Chondrocyte (in vitro differentiated cells): ENCODE data around the gene RASAL2. TPM values are rescaled to one million over a fixed set of nuclear protein-coding genes. Genes with fewer than 3 reads are reported as not detected.

Experiments
- DNase-seq: peaks from one replicate; pipeline ENCODE4 v3.0.0; 2021; ENCODE audit warnings: mixed read lengths, low spot score
- H3K27ac Mint-ChIP-seq: one replicate; pipeline ENCODE4 v1.8.0; 2021; ENCODE audit warnings: mild to moderate bottlenecking, moderate library complexity, mixed read lengths; ENCODE audit not compliant: unreplicated experiment
- H3K27me3 Mint-ChIP-seq: 2 replicates; pipeline ENCODE4 v1.8.0; 2021; ENCODE audit warnings: low read depth, mixed read lengths
- H3K36me3 Mint-ChIP-seq: 2 replicates; pipeline ENCODE4 v1.8.0; 2021; ENCODE audit warnings: low read depth, mixed read lengths
- H3K4me1 Mint-ChIP-seq: 2 replicates; pipeline ENCODE4 v1.8.0; 2021; ENCODE audit warnings: low read depth, mild to moderate bottlenecking, mixed read lengths
- H3K4me3 Mint-ChIP-seq: one replicate; pipeline ENCODE4 v1.8.0; 2021; ENCODE audit warnings: mild to moderate bottlenecking, moderate library complexity, mixed read lengths; ENCODE audit not compliant: unreplicated experiment
- H3K9me3 Mint-ChIP-seq: 2 replicates; pipeline ENCODE4 v1.8.0; 2021; ENCODE audit warnings: low read depth, mixed read lengths
- total RNA-seq: library from RNA; stranded (reverse); gene quantifications from 3 replicates; pipeline ENCODE4 v1.2.1, GENCODE V29; 2021
- TF ChIP-seq, protein P1 (sequence below): fragments of 200-600 bp; sonication (generic); IDR thresholded peaks from 2 replicates; pipeline ENCODE4 v1.5.0; 2021; ENCODE audit warnings: antibody characterized with exemption, mild to moderate bottlenecking, moderate library complexity

The RASAL2 gene
- total RNA-seq, 1 donor from 2014 or later: 40.1 TPM

DNA sequence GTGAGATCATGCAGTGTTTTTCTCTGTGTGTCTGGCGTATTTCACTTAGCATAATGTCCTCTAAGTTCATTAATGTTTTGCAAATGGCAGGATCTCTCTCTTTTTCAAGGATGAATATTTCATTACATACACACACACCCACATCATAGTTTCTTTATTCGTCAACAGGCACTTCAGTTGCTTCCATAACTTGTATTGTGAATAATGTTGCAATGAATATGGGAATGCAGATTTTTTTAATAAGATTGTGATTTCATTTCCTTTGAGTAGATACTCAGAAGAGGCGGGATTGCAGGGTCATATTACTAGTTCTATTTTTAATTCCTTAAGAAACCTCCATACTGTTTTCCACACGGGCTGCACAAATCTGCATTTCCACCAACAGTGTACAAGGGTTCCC, 268.8 kb downstream of the RASAL2 start:
- H3K36me3 Mint-ChIP-seq: no peaks in the 10 kb centered on the region
- TF ChIP-seq, protein P1, sequence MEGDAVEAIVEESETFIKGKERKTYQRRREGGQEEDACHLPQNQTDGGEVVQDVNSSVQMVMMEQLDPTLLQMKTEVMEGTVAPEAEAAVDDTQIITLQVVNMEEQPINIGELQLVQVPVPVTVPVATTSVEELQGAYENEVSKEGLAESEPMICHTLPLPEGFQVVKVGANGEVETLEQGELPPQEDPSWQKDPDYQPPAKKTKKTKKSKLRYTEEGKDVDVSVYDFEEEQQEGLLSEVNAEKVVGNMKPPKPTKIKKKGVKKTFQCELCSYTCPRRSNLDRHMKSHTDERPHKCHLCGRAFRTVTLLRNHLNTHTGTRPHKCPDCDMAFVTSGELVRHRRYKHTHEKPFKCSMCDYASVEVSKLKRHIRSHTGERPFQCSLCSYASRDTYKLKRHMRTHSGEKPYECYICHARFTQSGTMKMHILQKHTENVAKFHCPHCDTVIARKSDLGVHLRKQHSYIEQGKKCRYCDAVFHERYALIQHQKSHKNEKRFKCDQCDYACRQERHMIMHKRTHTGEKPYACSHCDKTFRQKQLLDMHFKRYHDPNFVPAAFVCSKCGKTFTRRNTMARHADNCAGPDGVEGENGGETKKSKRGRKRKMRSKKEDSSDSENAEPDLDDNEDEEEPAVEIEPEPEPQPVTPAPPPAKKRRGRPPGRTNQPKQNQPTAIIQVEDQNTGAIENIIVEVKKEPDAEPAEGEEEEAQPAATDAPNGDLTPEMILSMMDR: no peak
- no peaks in the 10 kb centered on the region for H3K9me3 Mint-ChIP-seq
- no peak for DNase-seq
- no peak overlapping the region for H3K27ac Mint-ChIP-seq
- H3K27me3 Mint-ChIP-seq: no peaks in the 10 kb centered on the region
- H3K4me1 Mint-ChIP-seq: peaks cover 19% of the 10 kb centered on the region
- no peak overlapping the region for H3K4me3 Mint-ChIP-seq

DNA sequence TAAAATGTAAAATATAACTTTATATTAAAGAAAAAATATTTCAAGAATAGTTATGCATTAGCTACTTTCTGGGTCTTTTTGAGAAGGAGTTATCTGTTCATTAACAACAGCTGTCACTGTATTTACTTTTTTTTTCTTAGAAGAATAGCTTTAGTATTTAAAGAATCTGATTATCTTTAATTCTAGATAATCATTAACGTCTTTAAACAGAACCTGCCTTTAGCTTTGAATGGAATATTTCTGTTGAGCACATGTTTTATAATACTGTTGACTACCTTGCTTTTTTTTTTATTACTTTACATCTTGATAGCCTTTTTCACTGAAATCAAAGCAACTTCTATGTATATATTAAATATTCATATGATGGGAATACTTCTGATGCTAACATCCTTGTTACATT, 270.9 kb downstream of the RASAL2 start:
- Mint-ChIP-seq H3K27me3 (no peaks in the 10 kb centered on the region), H3K4me1 (peaks cover 15% of the 10 kb centered on the region), H3K27ac (no peak overlapping the region), H3K4me3 (no peak overlapping the region), H3K9me3 (no peaks in the 10 kb centered on the region), H3K36me3 (no peaks in the 10 kb centered on the region)
- no peak for DNase-seq
- TF ChIP-seq, protein P1: no peak

DNA sequence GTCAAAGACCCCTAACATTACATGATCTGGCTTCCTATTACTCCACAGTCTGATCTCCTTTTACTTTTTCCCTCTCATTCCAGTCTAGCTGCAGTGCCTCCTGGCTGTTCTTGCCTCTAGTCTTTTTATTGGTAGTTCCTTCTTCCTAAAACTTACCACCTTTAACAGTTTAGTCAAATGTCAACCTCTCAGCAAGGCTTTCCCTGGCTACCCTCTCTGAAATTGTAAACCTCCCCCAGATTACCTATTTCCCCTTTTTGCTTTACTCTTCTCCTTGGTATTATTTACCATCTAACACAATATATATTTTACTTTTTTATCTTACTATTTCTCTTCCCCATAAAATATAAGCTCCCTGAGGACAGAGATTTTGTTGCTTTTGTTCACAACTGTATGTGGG, 273.2 kb downstream of the RASAL2 start:
- Mint-ChIP-seq H3K4me3 (no peak overlapping the region), H3K4me1 (peaks cover 15% of the 10 kb centered on the region), H3K9me3 (no peaks in the 10 kb centered on the region), H3K27me3 (no peaks in the 10 kb centered on the region), H3K36me3 (no peaks in the 10 kb centered on the region), H3K27ac (no peak overlapping the region)
- DNase-seq: no peak
- TF ChIP-seq, protein P1: no peak

DNA sequence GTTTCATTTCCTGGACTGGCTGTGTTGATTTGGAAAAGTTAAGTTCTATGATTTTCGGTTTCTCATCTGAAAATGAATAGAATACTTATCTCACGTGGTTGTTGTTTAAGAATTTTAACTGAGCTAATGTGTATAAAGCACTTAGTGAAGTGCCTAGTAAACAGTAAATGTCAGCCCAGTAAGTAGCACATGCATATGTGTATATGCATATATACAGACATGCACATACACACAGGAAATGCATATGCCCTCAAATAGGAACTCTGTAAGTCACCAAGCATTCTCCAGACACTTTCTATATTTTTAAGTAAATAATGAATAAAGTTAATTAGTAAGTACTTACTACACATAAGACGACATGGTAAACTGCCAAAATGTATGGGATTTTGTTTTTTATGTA, 274.3 kb downstream of the RASAL2 start:
- Mint-ChIP-seq H3K4me3 (no peak overlapping the region), H3K4me1 (peaks cover 7% of the 10 kb centered on the region), H3K36me3 (no peaks in the 10 kb centered on the region), H3K27ac (no peak overlapping the region), H3K27me3 (no peaks in the 10 kb centered on the region), H3K9me3 (no peaks in the 10 kb centered on the region)
- TF ChIP-seq, protein P1: no peak
- DNase-seq: no peak

DNA sequence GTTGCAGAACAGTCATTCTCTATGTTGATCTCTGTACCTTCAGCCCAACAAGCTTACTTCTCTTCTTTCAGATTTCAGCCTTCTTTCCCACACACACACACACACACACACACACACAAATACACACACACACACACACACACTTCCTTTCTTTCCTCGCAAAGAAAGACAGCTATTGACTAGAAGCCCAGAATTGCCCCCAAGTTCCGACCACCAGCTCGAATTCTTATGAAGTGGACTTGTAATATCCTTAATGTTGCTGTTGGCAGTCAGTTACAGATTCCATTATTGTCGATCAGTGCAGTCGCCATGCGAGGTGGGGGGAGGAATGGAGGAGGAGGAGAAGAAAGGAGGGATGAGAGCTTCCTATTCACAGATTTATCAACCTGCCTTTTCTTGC, 277.3 kb downstream of the RASAL2 start:
- Mint-ChIP-seq H3K36me3 (no peaks in the 10 kb centered on the region), H3K27ac (no peak overlapping the region), H3K4me1 (peaks cover 7% of the 10 kb centered on the region), H3K9me3 (no peaks in the 10 kb centered on the region), H3K4me3 (no peak overlapping the region), H3K27me3 (no peaks in the 10 kb centered on the region)
- DNase-seq: no peak
- TF ChIP-seq, protein P1: no peak
